Activated naive CD8-positive, alpha-beta T cell (primary cell): ENCODE measurements around the gene CNR2.

Experiments used
- H3K27ac Mint-ChIP-seq: one replicate; pipeline ENCODE4 v1.8.0; 2021; ENCODE audit warnings: mixed read lengths
- H3K27me3 Mint-ChIP-seq: one replicate; pipeline ENCODE4 v1.8.0; 2021; ENCODE audit warnings: mixed read lengths
- H3K36me3 Mint-ChIP-seq: one replicate; pipeline ENCODE4 v1.8.0; 2021; ENCODE audit warnings: mixed read lengths
- H3K4me1 Mint-ChIP-seq: one replicate; pipeline ENCODE4 v1.8.0; 2021; ENCODE audit warnings: low read depth, mixed read lengths
- H3K4me3 Mint-ChIP-seq: one replicate; pipeline ENCODE4 v1.8.0; 2021; ENCODE audit warnings: mild to moderate bottlenecking, mixed read lengths
- H3K9me3 Mint-ChIP-seq: one replicate; pipeline ENCODE4 v1.8.0; 2021; ENCODE audit warnings: low read depth, mixed read lengths

Gene CNR2

GRCh38 chr1:23927097-23927496 is 13.9 kb upstream of the CNR2 start:
- H3K4me3 Mint-ChIP-seq = no peak overlapping the region
- H3K9me3 Mint-ChIP-seq = no peaks in the 10 kb centered on the region
- no peaks in the 10 kb centered on the region for H3K4me1 Mint-ChIP-seq
- no peaks in the 10 kb centered on the region for H3K36me3 Mint-ChIP-seq
- no peaks in the 10 kb centered on the region for H3K27me3 Mint-ChIP-seq
- no peak overlapping the region for H3K27ac Mint-ChIP-seq

GRCh38 chr1:23925279-23925678 is 12.1 kb upstream of the CNR2 start:
- no peak overlapping the region for H3K4me3 Mint-ChIP-seq
- H3K27me3 Mint-ChIP-seq = no peaks in the 10 kb centered on the region
- H3K27ac Mint-ChIP-seq = no peak overlapping the region
- no peaks in the 10 kb centered on the region for H3K4me1 Mint-ChIP-seq
- no peaks in the 10 kb centered on the region for H3K36me3 Mint-ChIP-seq
- no peaks in the 10 kb centered on the region for H3K9me3 Mint-ChIP-seq

GRCh38 chr1:23924601-23925000 is 11.4 kb upstream of the CNR2 start:
- H3K27me3 Mint-ChIP-seq = no peaks in the 10 kb centered on the region
- H3K9me3 Mint-ChIP-seq = no peaks in the 10 kb centered on the region
- no peak overlapping the region for H3K27ac Mint-ChIP-seq
- H3K36me3 Mint-ChIP-seq = no peaks in the 10 kb centered on the region
- H3K4me1 Mint-ChIP-seq = peaks cover 2% of the 10 kb centered on the region
- H3K4me3 Mint-ChIP-seq = no peak overlapping the region

- Mint-ChIP-seq H3K4me3 (no peak overlapping the region), H3K4me1 (peaks cover 2% of the 10 kb centered on the region), H3K27ac (no peak overlapping the region), H3K36me3 (no peaks in the 10 kb centered on the region), H3K9me3 (no peaks in the 10 kb centered on the region), H3K27me3 (no peaks in the 10 kb centered on the region)
These were observed 10.7 kb upstream of the CNR2 start for GRCh38 chr1:23923592-23924499.

GRCh38 chr1:23922321-23922943 is 9.3 kb upstream of the CNR2 start:
- no peaks in the 10 kb centered on the region for H3K36me3 Mint-ChIP-seq
- no peaks in the 10 kb centered on the region for H3K27me3 Mint-ChIP-seq
- no peaks in the 10 kb centered on the region for H3K9me3 Mint-ChIP-seq
- no peak overlapping the region for H3K4me3 Mint-ChIP-seq
- H3K27ac Mint-ChIP-seq = no peak overlapping the region
- peaks cover 2% of the 10 kb centered on the region for H3K4me1 Mint-ChIP-seq

GRCh38 chr1:23916209-23917131 is 3.3 kb upstream of the CNR2 start:
- Mint-ChIP-seq H3K27me3 (no peaks in the 10 kb centered on the region), H3K4me3 (no peak overlapping the region), H3K9me3 (no peaks in the 10 kb centered on the region), H3K36me3 (no peaks in the 10 kb centered on the region), H3K4me1 (peaks cover 32% of the 10 kb centered on the region), H3K27ac (peak overlapping the region; percentile 66)

GRCh38 chr1:23915466-23915865 is 2.3 kb upstream of the CNR2 start:
- H3K9me3 Mint-ChIP-seq = no peaks in the 10 kb centered on the region
- no peaks in the 10 kb centered on the region for H3K36me3 Mint-ChIP-seq
- H3K27me3 Mint-ChIP-seq = no peaks in the 10 kb centered on the region
- H3K27ac Mint-ChIP-seq = no peak overlapping the region
- peaks cover 41% of the 10 kb centered on the region for H3K4me1 Mint-ChIP-seq
- H3K4me3 Mint-ChIP-seq = no peak overlapping the region

GRCh38 chr1:23914921-23915320 is 1.8 kb upstream of the CNR2 start:
- Mint-ChIP-seq H3K9me3 (no peaks in the 10 kb centered on the region), H3K27ac (no peak overlapping the region), H3K4me1 (peaks cover 45% of the 10 kb centered on the region), H3K4me3 (no peak overlapping the region), H3K36me3 (no peaks in the 10 kb centered on the region), H3K27me3 (no peaks in the 10 kb centered on the region)

GRCh38 chr1:23911921-23912320 is 1.2 kb downstream of the CNR2 start:
- H3K9me3 Mint-ChIP-seq = no peaks in the 10 kb centered on the region
- no peak overlapping the region for H3K27ac Mint-ChIP-seq
- no peaks in the 10 kb centered on the region for H3K36me3 Mint-ChIP-seq
- no peaks in the 10 kb centered on the region for H3K27me3 Mint-ChIP-seq
- no peak overlapping the region for H3K4me3 Mint-ChIP-seq
- peaks cover 58% of the 10 kb centered on the region for H3K4me1 Mint-ChIP-seq

- peak overlapping the region; percentile 61 for H3K27ac Mint-ChIP-seq
- H3K36me3 Mint-ChIP-seq = no peaks in the 10 kb centered on the region
- H3K4me1 Mint-ChIP-seq = peaks cover 57% of the 10 kb centered on the region
- no peak overlapping the region for H3K4me3 Mint-ChIP-seq
- no peaks in the 10 kb centered on the region for H3K27me3 Mint-ChIP-seq
- H3K9me3 Mint-ChIP-seq = no peaks in the 10 kb centered on the region
These were observed 2.5 kb downstream of the CNR2 start for GRCh38 chr1:23910553-23911246.

- Mint-ChIP-seq H3K36me3 (no peaks in the 10 kb centered on the region), H3K4me1 (peaks cover 57% of the 10 kb centered on the region), H3K4me3 (peak overlapping the region; percentile 27), H3K27me3 (peaks cover 2% of the 10 kb centered on the region), H3K9me3 (no peaks in the 10 kb centered on the region), H3K27ac (no peak overlapping the region)
These were observed 3.0 kb downstream of the CNR2 start for GRCh38 chr1:23910144-23910543.

- peak overlapping the region; percentile 41 for H3K4me3 Mint-ChIP-seq
- H3K9me3 Mint-ChIP-seq = no peaks in the 10 kb centered on the region
- H3K27me3 Mint-ChIP-seq = peaks cover 4% of the 10 kb centered on the region
- H3K4me1 Mint-ChIP-seq = peaks cover 53% of the 10 kb centered on the region
- H3K27ac Mint-ChIP-seq = peak overlapping the region; percentile 68
- no peaks in the 10 kb centered on the region for H3K36me3 Mint-ChIP-seq
These were observed 3.8 kb downstream of the CNR2 start for GRCh38 chr1:23909412-23909811.

GRCh38 chr1:23908453-23909341 is 4.5 kb downstream of the CNR2 start:
- Mint-ChIP-seq H3K27ac (peak overlapping the region; percentile 68), H3K4me1 (peaks cover 49% of the 10 kb centered on the region), H3K4me3 (peak overlapping the region; percentile 41), H3K9me3 (no peaks in the 10 kb centered on the region), H3K27me3 (peaks cover 4% of the 10 kb centered on the region), H3K36me3 (no peaks in the 10 kb centered on the region)

- Mint-ChIP-seq H3K27me3 (peaks cover 4% of the 10 kb centered on the region), H3K4me1 (peaks cover 30% of the 10 kb centered on the region), H3K9me3 (no peaks in the 10 kb centered on the region), H3K27ac (no peak overlapping the region), H3K4me3 (no peak overlapping the region), H3K36me3 (no peaks in the 10 kb centered on the region)
These were observed 6.4 kb downstream of the CNR2 start for GRCh38 chr1:23906731-23907130.
